IPS-NIHi7 (cell line): ENCODE measurements around the gene HGS.
"Not testable (repeated sequence)": the region's sequence is repeated elsewhere in the genome, so short reads cannot be mapped to it uniquely, and the experiment has no call there.

Experiments
- DNase-seq: peaks from one replicate; pipeline ENCODE4 v3.0.0; 2012; ENCODE audit warnings: mixed read lengths; ENCODE audit errors: extremely low spot score

HGS gene

GRCh38 chr17:81655378-81656117 lies 28.3 kb upstream of the HGS start:
- DNase-seq: peak; percentile 15

GRCh38 chr17:81656118-81656743 lies 27.6 kb upstream of the HGS start, which contains the start of gene PDE6G:
Gene PDE6G (minus strand): TSS chr17:81656542. CDS start chr17:81653305, 3,237 bp downstream.
- DNase-seq: peak; percentile 3

- DNase-seq: peak; percentile 2
These were observed 27.0 kb upstream of the HGS start for GRCh38 chr17:81656835-81657234.

- no peak for DNase-seq
These were observed 24.8 kb upstream of the HGS start for GRCh38 chr17:81659038-81659437.

GRCh38 chr17:81660441-81660840 lies 23.4 kb upstream of the HGS start:
- no peak for DNase-seq

GRCh38 chr17:81662002-81662401 lies 21.8 kb upstream of the HGS start:
- no peak for DNase-seq

GRCh38 chr17:81664051-81664470 lies 19.8 kb upstream of the HGS start:
- DNase-seq: no peak

- no peak for DNase-seq
These were observed 18.4 kb upstream of the HGS start for GRCh38 chr17:81665205-81666091.

- peak; percentile 60 for DNase-seq
These were observed 17.8 kb upstream of the HGS start for GRCh38 chr17:81666092-81666341.

- DNase-seq: peak; percentile 98
These were observed 17.2 kb upstream of the HGS start, which contains the start of the genes CCDC137 and OXLD1 for GRCh38 chr17:81666342-81667191. Gene CCDC137 (plus strand): TSS chr17:81666737. CDS start chr17:81666767, 30 bp downstream. Gene OXLD1 (minus strand): TSS chr17:81666605. CDS start chr17:81666577, 28 bp downstream.

GRCh38 chr17:81667754-81668153 lies 16.1 kb upstream of the HGS start:
- DNase-seq: no peak

- no peak for DNase-seq
These were observed 11.3 kb upstream of the HGS start for GRCh38 chr17:81672504-81672903.

- no peak for DNase-seq
These were observed 10.9 kb upstream of the HGS start for GRCh38 chr17:81672954-81673353.

- no peak for DNase-seq
These were observed 10.1 kb upstream of the HGS start for GRCh38 chr17:81673561-81674258.

- DNase-seq: not testable (repeated sequence)
These were observed 8.1 kb upstream of the HGS start for GRCh38 chr17:81675515-81676221.

- DNase-seq: no peak
These were observed 6.9 kb upstream of the HGS start for GRCh38 chr17:81676906-81677305.

- DNase-seq: no peak
These were observed 3.7 kb upstream of the HGS start for GRCh38 chr17:81680150-81680549.

GRCh38 chr17:81681672-81682071 lies 2.1 kb upstream of the HGS start:
- no peak for DNase-seq

- no peak for DNase-seq
These were observed 1.1 kb upstream of the HGS start for GRCh38 chr17:81682565-81683207.

- DNase-seq: no peak
These were observed 615 bp upstream of the HGS start for GRCh38 chr17:81683208-81683583.
